Kasumi-1 (cell line): Measurements from ENCODE around the gene RASSF10.

Source experiments
- DNase-seq, 2 experiments: peaks; one replicate each; lab custom pipeline; 2025; lab: John Stamatoyannopoulos, UW

RASSF10 gene

GRCh38 chr11:13061294-13061990 lies 52.3 kb downstream of the RASSF10 start:
- DNase-seq, result no peak
